PC-3 (cell line): ENCODE measurements around the gene SPATA6L.

ENCODE experiments used
- EZH2 ChIP-seq: fragments of 300-600 bp; sonication (generic); IDR thresholded peaks from one replicate; pipeline ENCODE4 v1.6.1; 2017; ENCODE audit warnings: antibody characterized with exemption, mild to moderate bottlenecking, low read length; ENCODE audit not compliant: unreplicated experiment
- EZH2phosphoT487 ChIP-seq: fragments of 300-600 bp; sonication (generic); IDR thresholded peaks from 2 replicates; pipeline ENCODE4 v1.6.1; 2018; ENCODE audit warnings: mild to moderate bottlenecking, antibody characterized with exemption, low read length, borderline replicate concordance
- TF ChIP-seq, protein P1 (sequence below): fragments of 300-600 bp; sonication (generic); conservative IDR thresholded peaks from 2 replicates; pipeline ENCODE4 v1.5.1; 2017; ENCODE audit warnings: antibody characterized with exemption, low read depth, mild to moderate bottlenecking, low read length

DNA sequence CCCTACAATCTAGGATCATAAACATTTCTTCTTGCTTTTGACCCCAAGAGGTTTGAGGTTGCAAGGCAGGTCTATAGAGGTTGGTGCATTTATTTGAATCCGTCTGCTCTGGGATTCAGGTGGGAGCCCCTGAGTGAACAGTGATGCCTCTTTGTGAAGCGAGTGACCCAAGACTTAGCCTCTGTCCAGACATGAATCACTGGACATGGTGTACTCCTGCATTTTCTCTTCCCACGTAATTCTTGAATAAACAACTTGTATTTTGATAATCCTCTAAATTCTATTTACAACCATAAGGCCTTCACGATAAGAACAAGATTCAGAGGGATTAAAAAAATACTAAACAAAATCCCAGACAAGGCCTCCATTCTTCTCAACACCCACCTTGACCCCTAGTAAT, 71.7 kb downstream of the SPATA6L start:
- TF ChIP-seq, protein P1, sequence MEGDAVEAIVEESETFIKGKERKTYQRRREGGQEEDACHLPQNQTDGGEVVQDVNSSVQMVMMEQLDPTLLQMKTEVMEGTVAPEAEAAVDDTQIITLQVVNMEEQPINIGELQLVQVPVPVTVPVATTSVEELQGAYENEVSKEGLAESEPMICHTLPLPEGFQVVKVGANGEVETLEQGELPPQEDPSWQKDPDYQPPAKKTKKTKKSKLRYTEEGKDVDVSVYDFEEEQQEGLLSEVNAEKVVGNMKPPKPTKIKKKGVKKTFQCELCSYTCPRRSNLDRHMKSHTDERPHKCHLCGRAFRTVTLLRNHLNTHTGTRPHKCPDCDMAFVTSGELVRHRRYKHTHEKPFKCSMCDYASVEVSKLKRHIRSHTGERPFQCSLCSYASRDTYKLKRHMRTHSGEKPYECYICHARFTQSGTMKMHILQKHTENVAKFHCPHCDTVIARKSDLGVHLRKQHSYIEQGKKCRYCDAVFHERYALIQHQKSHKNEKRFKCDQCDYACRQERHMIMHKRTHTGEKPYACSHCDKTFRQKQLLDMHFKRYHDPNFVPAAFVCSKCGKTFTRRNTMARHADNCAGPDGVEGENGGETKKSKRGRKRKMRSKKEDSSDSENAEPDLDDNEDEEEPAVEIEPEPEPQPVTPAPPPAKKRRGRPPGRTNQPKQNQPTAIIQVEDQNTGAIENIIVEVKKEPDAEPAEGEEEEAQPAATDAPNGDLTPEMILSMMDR, result no peak
- TF ChIP-seq EZH2, result no peak
- TF ChIP-seq EZH2phosphoT487, result no peak
